Hepatocyte (in vitro differentiated cells): ENCODE results near the gene CHAF1A.
A peak's percentile ranks its signal among the peaks of the same experiment; 100 is the strongest.

Experiments used
- EZH2 ChIP-seq: fragments of 200-600 bp; sonication (generic); IDR thresholded peaks from 2 replicates; pipeline ENCODE4 v1.6.1; 2016; ENCODE audit warnings: antibody characterized with exemption, mild to moderate bottlenecking, borderline replicate concordance
- TF ChIP-seq, protein P1 (sequence below): fragments of 200-600 bp; sonication (generic); IDR thresholded peaks from 2 replicates; pipeline ENCODE4 v1.5.1; 2016; ENCODE audit warnings: antibody characterized with exemption, mild to moderate bottlenecking; ENCODE audit not compliant: poor library complexity

DNA sequence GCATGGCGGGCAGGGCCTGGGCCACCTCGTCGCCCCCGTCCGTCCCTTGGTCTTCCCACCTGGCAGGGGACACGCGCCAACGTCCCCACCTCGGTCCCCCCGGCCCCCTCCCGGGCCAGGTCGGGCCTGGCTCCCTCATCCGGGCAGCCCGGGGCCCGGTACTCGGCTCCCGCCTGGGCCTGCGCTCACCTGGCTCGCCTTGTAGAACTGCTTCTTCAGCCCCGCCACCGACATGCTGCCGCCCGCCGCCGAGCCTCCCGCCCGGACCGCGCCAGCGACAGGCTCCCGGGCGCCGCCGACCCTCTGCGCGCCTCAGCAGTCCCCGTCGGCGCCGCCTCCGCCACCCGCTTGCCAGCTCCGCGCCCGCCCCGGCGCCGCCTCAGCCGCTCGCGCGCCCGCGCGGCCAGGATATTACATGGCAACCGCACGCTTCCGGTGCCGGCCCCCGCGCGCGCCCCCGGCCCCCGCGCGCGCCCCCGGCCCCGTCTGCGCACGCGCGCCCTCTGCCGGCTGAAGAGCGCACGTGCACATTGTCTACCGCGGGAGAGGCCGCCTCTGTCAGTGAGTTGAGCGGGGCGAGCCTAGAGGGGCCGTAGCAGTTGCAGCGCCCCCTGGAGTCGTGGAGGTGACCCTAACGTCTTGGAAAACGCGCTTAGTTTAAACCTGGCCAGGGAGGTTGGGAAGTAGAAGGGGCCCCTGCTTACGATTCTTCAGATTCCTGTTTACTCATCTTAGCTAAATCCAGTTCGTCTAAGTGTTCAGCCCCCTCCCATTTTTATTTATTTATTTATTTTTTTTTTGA is 2.1 kb upstream of the CHAF1A start, which contains the start of gene SH3GL1:
- no peak for TF ChIP-seq EZH2
- TF ChIP-seq, protein P1, sequence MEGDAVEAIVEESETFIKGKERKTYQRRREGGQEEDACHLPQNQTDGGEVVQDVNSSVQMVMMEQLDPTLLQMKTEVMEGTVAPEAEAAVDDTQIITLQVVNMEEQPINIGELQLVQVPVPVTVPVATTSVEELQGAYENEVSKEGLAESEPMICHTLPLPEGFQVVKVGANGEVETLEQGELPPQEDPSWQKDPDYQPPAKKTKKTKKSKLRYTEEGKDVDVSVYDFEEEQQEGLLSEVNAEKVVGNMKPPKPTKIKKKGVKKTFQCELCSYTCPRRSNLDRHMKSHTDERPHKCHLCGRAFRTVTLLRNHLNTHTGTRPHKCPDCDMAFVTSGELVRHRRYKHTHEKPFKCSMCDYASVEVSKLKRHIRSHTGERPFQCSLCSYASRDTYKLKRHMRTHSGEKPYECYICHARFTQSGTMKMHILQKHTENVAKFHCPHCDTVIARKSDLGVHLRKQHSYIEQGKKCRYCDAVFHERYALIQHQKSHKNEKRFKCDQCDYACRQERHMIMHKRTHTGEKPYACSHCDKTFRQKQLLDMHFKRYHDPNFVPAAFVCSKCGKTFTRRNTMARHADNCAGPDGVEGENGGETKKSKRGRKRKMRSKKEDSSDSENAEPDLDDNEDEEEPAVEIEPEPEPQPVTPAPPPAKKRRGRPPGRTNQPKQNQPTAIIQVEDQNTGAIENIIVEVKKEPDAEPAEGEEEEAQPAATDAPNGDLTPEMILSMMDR = peak; percentile 99
